ENCODE data around the gene GSTP1. TPM values are rescaled to one million over a fixed set of nuclear protein-coding genes. Genes with fewer than 3 reads are reported as not detected.

GSTP1 gene
- total and polyA plus RNA-seq, 2 of the 8 experiments (the other 6 are each of a cell fraction or from before 2014, with no cell fraction given): 1,454 to 3,329 TPM

- Histone ChIP-seq H4K5ac (ENCODE audit: insufficient read length, low read depth, low read length) (no peak overlapping the region), H3K23me2 (ENCODE audit: low read depth, low read length) (no peaks in the 10 kb centered on the region), H2BK120ac (replicated peaks; ENCODE audit: low read depth, low read length) (no peak overlapping the region), H3K9ac (replicated peaks in 1 of 4; ENCODE audit: extremely low read depth in 1 of 4, low read depth in 3 of 4, low read length in 3 of 4) (no peak overlapping the region), H3K14ac (ENCODE audit: insufficient read length) (no peak overlapping the region), H2AK5ac (ENCODE audit: low read depth, low read length) (no peak overlapping the region), H3K27ac (ENCODE audit: low read depth, low read length) (no peak overlapping the region), H2BK12ac (ENCODE audit: low read depth, low read length) (no peak overlapping the region), H2BK5ac (ENCODE audit: low read depth, low read length) (no peak overlapping the region), H3K79me1 (ENCODE audit: low read depth, low read length) (no peaks in the 10 kb centered on the region), H3K36me3 (ENCODE audit: control insufficient read depth in 2 of 4, insufficient read depth in 4 of 4, low read length in 3 of 4) (no peaks in the 10 kb centered on the region), H3K27me3 (replicated peaks in 1 of 4; ENCODE audit: control insufficient read depth in 3 of 4, extremely low read depth in 1 of 4, insufficient read depth in 3 of 4, low read length in 3 of 4) (no peaks in the 10 kb centered on the region; a peak in 1 of 7 replicates), H3K23ac (ENCODE audit: insufficient read length) (no peak overlapping the region), H4K91ac (replicated peaks; ENCODE audit: insufficient read length, low read length) (no peak overlapping the region), H2BK20ac (ENCODE audit: low read length) (no peak overlapping the region), H3K4me1 (replicated peaks in 1 of 4; ENCODE audit: control insufficient read depth in 3 of 4, insufficient read depth in 4 of 4, low read length in 3 of 4) (peaks cover 0 to 3% (median 0%) of the 10 kb centered on the region in 4 experiments; a peak in 1 of 7 replicates), H3K4ac (replicated peaks; ENCODE audit: insufficient read length, low read depth, low read length) (no peak overlapping the region), H3K4me3 (ENCODE audit: extremely low read depth in 1 of 4, insufficient read depth in 2 of 4, low read depth in 3 of 4, low read length in 4 of 4) (no peak overlapping the region), H3K56ac (replicated peaks; ENCODE audit: insufficient read length, low read depth, low read length) (no peak overlapping the region), H3K79me2 (ENCODE audit: control insufficient read depth in 1 of 2, insufficient read depth in 2 of 2, low read length in 2 of 2) (no peaks in the 10 kb centered on the region), H4K20me1 (replicated peaks in 1 of 2; ENCODE audit: control insufficient read depth in 1 of 2, insufficient read depth in 2 of 2, low read length in 2 of 2) (no peaks in the 10 kb centered on the region), H2AFZ (ENCODE audit: low read length) (no peak overlapping the region), H3K18ac (ENCODE audit: extremely low read depth, low read length) (no peak overlapping the region), H3K9me3 (ENCODE audit: insufficient read depth in 2 of 2, low read depth in 1 of 2, low read length in 1 of 2) (peaks cover 0 to 4% of the 10 kb centered on the region in 2 experiments; a peak in 1 of 4 replicates), H3K4me2 (ENCODE audit: insufficient read depth in 1 of 2, low read depth in 2 of 2, low read length in 2 of 2) (no peak overlapping the region), H2BK15ac (ENCODE audit: low read length) (no peak overlapping the region), H4K8ac (ENCODE audit: extremely low read depth, insufficient read depth, low read length) (no peak overlapping the region)
- ChIA-PET POLR2A (ENCODE audit: partially characterized antibody) (interaction anchor here (1.0 to 3.9 kb wide), 6 partner anchors 11 to 55 kb away, joined by 3 to 35 read pairs (median 4); partner anchors contain the start of gene GSTP1), CTCF (ENCODE audit: partially characterized antibody) (interaction anchor here (0.7 to 10.9 kb wide), 25 partner anchors 10 to 221 kb away, joined by 3 to 97 read pairs (median 4); partner anchors contain the start of gene GSTP1)
- WGBS, 2 experiments (ENCODE audit: extremely low coverage in 1 of 2, insufficient coverage in 1 of 2, insufficient read length in 1 of 2, insufficient replicate concordance in 2 of 2, low coverage in 1 of 2, low lambda C conversion rate in 2 of 2, missing lambda C conversion rate in 1 of 2): 71% methylated on average over 21 of the region's 21 CpGs; no CpG with 5 or more reads in 1 of the 2 experiments
- DNase-seq (ENCODE audit: low read depth in 1 of 2, low spot score in 2 of 2) (no peak), FAIRE-seq (peak; percentile 7)
- TF ChIP-seq, protein P1, sequence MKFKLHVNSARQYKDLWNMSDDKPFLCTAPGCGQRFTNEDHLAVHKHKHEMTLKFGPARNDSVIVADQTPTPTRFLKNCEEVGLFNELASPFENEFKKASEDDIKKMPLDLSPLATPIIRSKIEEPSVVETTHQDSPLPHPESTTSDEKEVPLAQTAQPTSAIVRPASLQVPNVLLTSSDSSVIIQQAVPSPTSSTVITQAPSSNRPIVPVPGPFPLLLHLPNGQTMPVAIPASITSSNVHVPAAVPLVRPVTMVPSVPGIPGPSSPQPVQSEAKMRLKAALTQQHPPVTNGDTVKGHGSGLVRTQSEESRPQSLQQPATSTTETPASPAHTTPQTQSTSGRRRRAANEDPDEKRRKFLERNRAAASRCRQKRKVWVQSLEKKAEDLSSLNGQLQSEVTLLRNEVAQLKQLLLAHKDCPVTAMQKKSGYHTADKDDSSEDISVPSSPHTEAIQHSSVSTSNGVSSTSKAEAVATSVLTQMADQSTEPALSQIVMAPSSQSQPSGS (IDR thresholded peaks at IDR 0.05; ENCODE audit: low read length): no peak
- TF ChIP-seq RAD21 (IDR thresholded peaks at IDR 0.05 in 1 of 2, conservative IDR thresholded peaks at IDR 0.05 in 1 of 2; ENCODE audit: low read depth in 2 of 2, low read length in 2 of 2) (peak; percentile 75 to 78), SP4 (IDR thresholded peaks at IDR 0.05; ENCODE audit: low read length) (no peak), JUND (IDR thresholded peaks at IDR 0.05; ENCODE audit: low read length) (no peak), FOSL1 (IDR thresholded peaks at IDR 0.05; ENCODE audit: insufficient read depth, low read depth, low read length) (no peak), ATF3 (IDR thresholded peaks at IDR 0.05; ENCODE audit: insufficient read depth, low read depth, low read length) (no peak)
Measured at GRCh38 chr11:67572747-67573419, 10.7 kb upstream of the GSTP1 start.
